Progenitor cell of endocrine pancreas (in vitro differentiated cells): ENCODE measurements around the gene EMP2. TPM values are rescaled to one million over a fixed set of nuclear protein-coding genes. Genes with fewer than 3 reads are reported as not detected.
A peak's percentile ranks its signal among the peaks of the same experiment; 100 is the strongest.

Source experiments
- DNase-seq: peaks from one replicate; pipeline ENCODE4 v3.0.0; 2021; ENCODE audit warnings: low spot score; ENCODE audit not compliant: unreplicated experiment
- H3K27ac Mint-ChIP-seq: 2 replicates; pipeline ENCODE4 v1.8.0; 2021; ENCODE audit warnings: mild to moderate bottlenecking, moderate library complexity, mixed read lengths
- H3K27me3 Mint-ChIP-seq: 2 replicates; pipeline ENCODE4 v1.8.0; 2021; ENCODE audit warnings: mixed read lengths
- H3K36me3 Mint-ChIP-seq: 2 replicates; pipeline ENCODE4 v1.8.0; 2022; ENCODE audit warnings: mixed read lengths; ENCODE audit not compliant: insufficient read depth
- H3K4me1 Mint-ChIP-seq: 2 replicates; pipeline ENCODE4 v1.8.0; 2021; ENCODE audit warnings: low read depth, mixed read lengths
- H3K4me3 Mint-ChIP-seq: 2 replicates; pipeline ENCODE4 v1.8.0; 2021; ENCODE audit warnings: low read depth, mild to moderate bottlenecking, moderate library complexity, mixed read lengths
- H3K9me3 Mint-ChIP-seq: 2 replicates; pipeline ENCODE4 v1.8.0; 2021; ENCODE audit warnings: low read depth, mixed read lengths
- long read RNA-seq: library from polyadenylated mRNA; unstranded; transcript quantifications from one replicate; pipeline ENCODE4 v2.0.0, GENCODE V29; 2020
- total RNA-seq: library from RNA; stranded (reverse); gene quantifications from 2 replicates; pipeline ENCODE4 v1.2.1, GENCODE V29; 2021
- TF ChIP-seq, protein P1 (sequence below): fragments of 200-600 bp; sonication (generic); IDR thresholded peaks from one replicate; pipeline ENCODE4 v1.5.0; 2021; ENCODE audit warnings: antibody characterized with exemption, mild to moderate bottlenecking; ENCODE audit not compliant: unreplicated experiment

Gene EMP2, protein sequence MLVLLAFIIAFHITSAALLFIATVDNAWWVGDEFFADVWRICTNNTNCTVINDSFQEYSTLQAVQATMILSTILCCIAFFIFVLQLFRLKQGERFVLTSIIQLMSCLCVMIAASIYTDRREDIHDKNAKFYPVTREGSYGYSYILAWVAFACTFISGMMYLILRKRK
- total RNA-seq: 10.5 and 11.6 TPM in 2 replicates
- long read RNA-seq, full-length matches to known transcripts: 2 of 3 reads
- long read RNA-seq, partial matches to known transcripts: 0 of 3 reads
- long read RNA-seq, other reads (novel, unspliced or antisense): 1 of 3 reads

DNA sequence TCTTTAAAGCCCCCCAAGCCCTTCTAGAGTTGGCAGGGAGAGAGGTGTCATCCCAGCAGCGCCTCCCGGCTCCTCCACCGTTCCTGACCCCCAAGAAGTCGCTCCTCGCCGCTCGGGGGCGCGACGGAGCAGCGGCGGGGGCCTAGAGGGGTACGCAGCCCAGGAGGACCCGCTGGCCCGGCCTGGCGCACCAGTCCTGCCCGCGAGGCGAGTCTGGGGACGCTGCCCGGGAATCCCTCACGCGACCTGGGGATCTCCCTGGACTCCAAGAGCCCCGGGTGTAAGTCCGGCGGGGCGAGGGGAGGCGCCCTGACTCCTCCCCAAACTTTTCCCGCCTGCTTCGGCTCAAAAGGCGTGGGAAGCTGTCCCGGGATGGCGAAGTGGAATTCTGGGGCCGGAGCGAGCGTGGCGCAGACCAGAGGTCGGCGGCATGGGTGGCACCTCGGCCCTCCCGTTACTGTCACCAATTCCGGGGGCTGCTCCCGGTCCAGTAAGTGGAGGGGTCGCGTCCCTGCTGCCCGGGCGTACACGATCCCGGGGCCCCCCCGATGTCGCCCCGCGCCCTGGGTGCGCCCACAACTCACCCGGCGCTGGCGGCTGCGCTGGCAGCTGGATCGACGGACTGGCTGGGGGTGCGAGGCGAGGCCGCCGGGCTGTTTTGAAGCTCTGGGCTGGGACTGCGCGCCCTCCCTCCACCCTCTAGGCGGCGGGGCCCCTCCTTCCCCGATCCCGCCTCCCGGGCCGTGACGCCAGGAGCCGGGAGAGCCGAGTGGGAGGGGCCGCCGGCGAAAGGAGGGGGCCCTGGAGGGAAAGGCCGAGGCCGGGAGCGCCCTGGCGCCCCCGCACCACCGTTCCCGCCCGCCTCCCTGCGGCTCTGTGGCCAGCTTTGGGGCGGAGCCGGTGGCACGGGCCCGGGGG is at the start of gene EMP2:
TSS of gene EMP2 (minus strand) at position 634 of the 918 bp plus-strand sequence. CDS start 32,981 bp downstream, outside the sequence.
- H3K27me3 Mint-ChIP-seq: peaks cover 36% of the 10 kb centered on the region
- peaks cover 18% of the 10 kb centered on the region for H3K4me1 Mint-ChIP-seq
- no peaks in the 10 kb centered on the region for H3K36me3 Mint-ChIP-seq
- peak within 1 kb of the TSS; percentile 53 for H3K27ac Mint-ChIP-seq
- peak; percentile 55 for DNase-seq
- no peaks in the 10 kb centered on the region for H3K9me3 Mint-ChIP-seq
- TF ChIP-seq, protein P1, sequence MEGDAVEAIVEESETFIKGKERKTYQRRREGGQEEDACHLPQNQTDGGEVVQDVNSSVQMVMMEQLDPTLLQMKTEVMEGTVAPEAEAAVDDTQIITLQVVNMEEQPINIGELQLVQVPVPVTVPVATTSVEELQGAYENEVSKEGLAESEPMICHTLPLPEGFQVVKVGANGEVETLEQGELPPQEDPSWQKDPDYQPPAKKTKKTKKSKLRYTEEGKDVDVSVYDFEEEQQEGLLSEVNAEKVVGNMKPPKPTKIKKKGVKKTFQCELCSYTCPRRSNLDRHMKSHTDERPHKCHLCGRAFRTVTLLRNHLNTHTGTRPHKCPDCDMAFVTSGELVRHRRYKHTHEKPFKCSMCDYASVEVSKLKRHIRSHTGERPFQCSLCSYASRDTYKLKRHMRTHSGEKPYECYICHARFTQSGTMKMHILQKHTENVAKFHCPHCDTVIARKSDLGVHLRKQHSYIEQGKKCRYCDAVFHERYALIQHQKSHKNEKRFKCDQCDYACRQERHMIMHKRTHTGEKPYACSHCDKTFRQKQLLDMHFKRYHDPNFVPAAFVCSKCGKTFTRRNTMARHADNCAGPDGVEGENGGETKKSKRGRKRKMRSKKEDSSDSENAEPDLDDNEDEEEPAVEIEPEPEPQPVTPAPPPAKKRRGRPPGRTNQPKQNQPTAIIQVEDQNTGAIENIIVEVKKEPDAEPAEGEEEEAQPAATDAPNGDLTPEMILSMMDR: peak; percentile 60
- peak within 1 kb of the TSS; percentile 80 for H3K4me3 Mint-ChIP-seq

DNA sequence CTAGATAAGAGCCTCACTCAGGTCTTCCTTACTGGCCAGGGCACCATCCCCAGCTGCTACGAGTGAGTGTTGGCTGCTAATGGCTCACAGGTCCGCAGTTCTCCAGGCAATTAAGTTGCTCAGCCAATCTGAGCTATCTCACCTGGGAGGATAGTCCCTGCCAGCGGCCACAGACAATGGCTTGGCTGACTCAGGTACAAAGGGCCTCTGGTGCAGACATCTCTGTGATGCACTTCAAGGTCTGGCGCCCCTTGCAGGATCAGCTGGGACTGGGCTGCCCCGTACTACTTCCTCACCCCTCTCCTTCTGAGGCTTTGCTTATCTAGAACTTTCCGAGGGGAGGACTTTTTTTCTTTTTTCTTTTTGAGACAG is 49.2 kb upstream of the EMP2 start:
- no peak for DNase-seq
- Mint-ChIP-seq H3K36me3 (no peaks in the 10 kb centered on the region), H3K27ac (no peak overlapping the region), H3K4me1 (peaks cover 7% of the 10 kb centered on the region), H3K27me3 (peaks cover 12% of the 10 kb centered on the region), H3K4me3 (no peak overlapping the region), H3K9me3 (no peaks in the 10 kb centered on the region)
- TF ChIP-seq, protein P1: no peak

DNA sequence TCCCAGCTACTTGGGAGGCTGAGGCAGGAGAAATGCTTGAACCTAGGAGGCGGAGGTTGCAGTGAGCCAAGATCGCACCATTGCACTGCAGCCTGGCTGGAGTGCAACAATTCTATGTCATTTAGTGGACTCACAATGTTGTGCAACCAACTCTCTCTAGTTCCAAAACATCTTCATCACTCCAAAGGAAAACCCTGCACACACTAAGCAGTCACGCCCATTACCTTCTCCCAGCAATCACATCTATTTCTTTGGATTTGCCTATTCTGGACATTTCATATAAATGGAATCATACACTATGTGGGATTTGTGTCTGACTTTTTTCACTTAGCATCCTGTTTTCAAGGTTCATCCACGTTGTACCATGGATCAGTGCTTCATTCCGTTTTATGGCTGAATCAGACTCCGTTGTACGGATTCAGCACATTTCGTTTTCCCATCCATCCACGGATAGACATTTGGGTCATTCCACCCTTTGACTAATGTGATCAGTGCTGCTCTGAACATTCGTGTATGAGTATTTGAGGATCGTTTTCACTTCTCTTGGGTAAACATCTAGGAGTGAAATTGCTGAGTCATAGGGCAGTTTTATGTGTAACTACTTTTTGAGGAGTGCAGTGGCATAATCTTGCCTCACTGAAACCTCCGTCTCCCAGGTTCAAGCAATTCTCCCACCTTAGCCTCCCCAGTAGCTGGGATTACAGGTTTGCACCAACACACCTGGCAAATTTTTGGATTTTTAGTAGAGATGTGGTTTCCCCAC is 45.4 kb upstream of the EMP2 start:
- H3K27me3 Mint-ChIP-seq: peaks cover 2% of the 10 kb centered on the region
- no peak overlapping the region for H3K27ac Mint-ChIP-seq
- no peak for DNase-seq
- peaks cover 15% of the 10 kb centered on the region for H3K4me1 Mint-ChIP-seq
- H3K4me3 Mint-ChIP-seq: no peak overlapping the region
- no peaks in the 10 kb centered on the region for H3K9me3 Mint-ChIP-seq
- H3K36me3 Mint-ChIP-seq: no peaks in the 10 kb centered on the region
- TF ChIP-seq, protein P1: no peak

DNA sequence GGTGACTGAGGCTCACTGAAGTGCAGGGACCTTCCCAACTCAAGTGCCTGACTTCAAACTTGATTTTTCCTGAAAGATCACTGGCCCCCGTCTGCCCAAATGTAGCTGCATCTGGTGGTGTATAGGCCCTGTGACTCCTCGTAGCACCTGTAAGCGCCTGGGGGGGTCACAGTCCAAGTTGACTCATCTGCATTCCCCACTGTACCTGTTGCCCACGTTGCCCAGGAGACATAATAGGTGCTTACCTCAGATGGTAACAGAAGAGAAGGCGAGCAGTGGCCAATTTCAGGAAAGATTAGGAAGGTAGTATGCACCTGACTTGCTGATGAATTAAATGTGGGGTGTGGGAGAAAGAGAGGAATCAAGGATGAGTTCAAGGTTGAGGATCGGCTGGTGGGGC is 44.1 kb upstream of the EMP2 start:
- Mint-ChIP-seq H3K4me3 (no peak overlapping the region), H3K4me1 (peaks cover 17% of the 10 kb centered on the region), H3K27ac (no peak overlapping the region), H3K27me3 (peaks cover 7% of the 10 kb centered on the region), H3K36me3 (no peaks in the 10 kb centered on the region), H3K9me3 (no peaks in the 10 kb centered on the region)
- DNase-seq: no peak
- TF ChIP-seq, protein P1: no peak

DNA sequence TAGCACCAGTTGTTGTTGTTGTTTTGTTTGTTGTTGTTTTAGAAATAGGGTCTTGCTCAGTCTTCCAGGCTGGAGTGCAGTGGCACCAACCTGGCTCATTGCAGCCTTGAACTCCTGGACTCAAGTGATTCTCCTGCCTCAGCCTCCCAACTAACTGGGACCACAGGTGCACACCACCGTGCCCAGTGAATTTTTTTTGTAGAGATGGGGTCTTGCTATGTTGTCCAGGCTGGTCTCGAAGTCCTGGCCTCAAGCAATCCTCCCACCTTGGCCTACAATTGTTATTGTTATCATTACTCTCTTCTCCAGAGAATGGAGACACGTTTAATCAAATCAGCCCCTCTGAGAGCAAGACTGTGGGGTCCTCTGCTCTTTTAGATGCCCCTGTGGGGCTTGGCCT is 42.7 kb upstream of the EMP2 start:
- DNase-seq: no peak
- H3K4me1 Mint-ChIP-seq: peaks cover 18% of the 10 kb centered on the region
- no peak overlapping the region for H3K4me3 Mint-ChIP-seq
- no peaks in the 10 kb centered on the region for H3K36me3 Mint-ChIP-seq
- TF ChIP-seq, protein P1: no peak
- no peaks in the 10 kb centered on the region for H3K9me3 Mint-ChIP-seq
- peak overlapping the region; percentile 82 for H3K27ac Mint-ChIP-seq
- H3K27me3 Mint-ChIP-seq: peaks cover 13% of the 10 kb centered on the region
